Testis (tissue), 3 donors: ENCODE measurements around the gene IL12RB2. TPM values are rescaled to one million over a fixed set of nuclear protein-coding genes. Genes with fewer than 3 reads are reported as not detected.

Experiments used
- DNase-seq: peaks from one replicate; pipeline ENCODE4 v3.0.0-alpha.2; 2019
- H3K27ac ChIP-seq, 2 donors: fragments of 200-600 bp; sonication (generic); one replicate each; pipeline ENCODE4 v1.5.1; 2019
- H3K27me3 ChIP-seq: fragments of 200-600 bp; sonication (generic); one replicate; pipeline ENCODE4 v1.5.1; 2019
- H3K36me3 ChIP-seq: fragments of 200-600 bp; sonication (generic); one replicate; pipeline ENCODE4 v1.5.1; 2017; ENCODE audit warnings: low read depth; ENCODE audit errors: missing control alignments
- H3K4me1 ChIP-seq: fragments of 200-600 bp; sonication (generic); one replicate; pipeline ENCODE4 v1.5.1; 2019
- H3K4me3 ChIP-seq, 2 donors: fragments of 200-600 bp; sonication (generic); one replicate each; pipeline ENCODE4 v1.5.1; 2017 to 2019
- H3K9me3 ChIP-seq: fragments of 200-600 bp; sonication (generic); one replicate; pipeline ENCODE4 v1.5.1; 2017
- CTCF ChIP-seq, 3 experiments: fragments of 450-650 bp in 2 of 3; fragments of 200-600 bp in 1 of 3; sonication (generic) in 1 of 3; IDR thresholded peaks; one replicate each; pipeline ENCODE4 v1.5.1; 2016 to 2019; ENCODE audit warnings: antibody characterized with exemption in 3 of 3, mild to moderate bottlenecking in 2 of 3, moderate library complexity in 1 of 3
- POLR2A ChIP-seq: fragments of 450-650 bp; IDR thresholded peaks from one replicate; pipeline ENCODE4 v1.6.1; 2017; ENCODE audit warnings: antibody characterized with exemption, mild to moderate bottlenecking, moderate library complexity
- WGBS, 2 donors: methylation state at CpG; one replicate each; pipeline ENCODE4 v1.1.5; 2018; 5-methylcytosine and 5-hydroxymethylcytosine counted together
- intact Hi-C: fragments of 100-400 bp; cut with DNase I; formaldehyde crosslinking; loops from one replicate; pipeline ENCODE4 v1.15.1; 2023; ENCODE audit warnings: low total_unique reads
- polyA plus RNA-seq: library from polyadenylated mRNA; stranded (reverse); fragments of 350-450 nt; fragmentation: Illumina TruSeq; extraction: RNeasy Lipid Tissue Mini Kit (QIAGEN cat#74804); gene quantifications from one replicate; pipeline ENCODE4 v1.2.3, GENCODE V29; 2014; ENCODE audit warnings: low read depth, low replicate concordance; ENCODE audit not compliant: insufficient read depth
- total RNA-seq, 2 donors: library from RNA; depleted of rRNA; stranded (reverse); fragments of >200 nt; gene quantifications; one replicate each; pipeline ENCODE4 v1.2.3, GENCODE V29; 2016

Gene IL12RB2
- total and polyA plus RNA-seq, 3 donors from 2014 or later, result 1.9 to 2.6 (median 2.1) TPM

DNA sequence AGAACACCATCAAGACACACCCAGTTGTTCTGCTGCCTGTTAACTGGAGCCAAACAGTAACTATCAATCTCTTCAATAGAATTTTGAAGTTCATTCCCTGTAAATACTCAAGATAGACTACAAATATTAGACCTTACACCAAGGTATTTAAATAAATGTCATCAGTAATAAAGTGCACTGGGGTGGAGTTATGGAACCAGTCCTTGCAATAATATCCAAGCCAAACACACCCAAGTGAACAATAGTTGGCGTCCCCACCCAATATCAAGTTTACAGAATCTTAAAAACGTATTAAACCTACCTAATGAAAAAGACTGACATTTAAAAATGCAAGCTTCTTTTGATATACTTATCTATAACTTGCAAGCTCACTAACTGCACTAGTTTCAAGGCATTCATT is 119.8 kb downstream of the IL12RB2 start:
- peaks cover 9% of the 10 kb centered on the region for H3K4me1 ChIP-seq
- H3K27me3 ChIP-seq, result no peaks in the 10 kb centered on the region
- H3K4me3 ChIP-seq, result no peak overlapping the region
- WGBS, 2 donors, result 15 to 29% methylated on average over 2 of the region's 2 CpGs
- H3K9me3 ChIP-seq, result no peaks in the 10 kb centered on the region
- TF ChIP-seq POLR2A, result no peak
- no peak for TF ChIP-seq CTCF (IDR thresholded peaks at IDR 0.05)
- H3K36me3 ChIP-seq, result no peaks in the 10 kb centered on the region
- no peak overlapping the region for H3K27ac ChIP-seq
- intact Hi-C loops, result no loop called here
- DNase-seq, result no peak

GRCh38 chr1:67427947-67428346 is 120.3 kb downstream of the IL12RB2 start:
- intact Hi-C loops, result no loop called here
- Histone ChIP-seq H3K27ac (no peak overlapping the region), H3K4me1 (peaks cover 9% of the 10 kb centered on the region), H3K36me3 (no peaks in the 10 kb centered on the region), H3K9me3 (no peaks in the 10 kb centered on the region), H3K27me3 (no peaks in the 10 kb centered on the region), H3K4me3 (peak overlapping the region in 1 of 2 donors; percentile 91)
- 4 to 6% methylated on average over 3 of the region's 3 CpGs for WGBS, 2 donors
- DNase-seq, result no peak
- no peak for TF ChIP-seq CTCF (IDR thresholded peaks at IDR 0.05)
- no peak for TF ChIP-seq POLR2A

DNA sequence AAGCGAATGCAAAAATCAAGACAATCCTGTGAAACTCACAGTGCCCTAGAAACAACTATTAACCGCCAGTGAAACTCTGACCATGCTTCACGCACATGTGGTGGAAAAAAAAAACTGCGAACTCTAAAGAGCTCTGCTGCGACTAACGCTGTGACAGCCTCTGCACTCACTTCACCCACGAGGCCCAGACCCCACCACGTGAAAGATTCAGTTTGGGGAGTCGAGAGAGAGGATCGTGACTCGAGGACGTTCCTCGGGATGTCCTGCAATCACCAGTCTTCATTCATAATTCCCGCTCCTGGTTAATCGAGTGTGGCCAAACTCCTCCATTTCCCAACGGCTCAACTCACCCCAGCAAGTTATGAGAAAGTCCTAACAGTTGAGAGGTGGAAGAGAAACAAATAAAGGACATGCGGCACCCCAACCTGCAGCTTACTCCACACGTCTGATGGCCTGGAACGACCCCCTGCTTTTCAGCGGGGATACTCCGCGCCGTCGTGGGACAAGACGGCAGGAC is 121.4 kb downstream of the IL12RB2 start:
- Histone ChIP-seq H3K4me1 (peaks cover 9% of the 10 kb centered on the region), H3K4me3 (peak overlapping the region; percentile 89 to 91), H3K36me3 (no peaks in the 10 kb centered on the region), H3K27me3 (no peaks in the 10 kb centered on the region), H3K9me3 (no peaks in the 10 kb centered on the region), H3K27ac (peak overlapping the region; percentile 93)
- peak; percentile 28 for DNase-seq
- TF ChIP-seq CTCF (IDR thresholded peaks at IDR 0.05), result no peak
- TF ChIP-seq POLR2A, result no peak
- intact Hi-C loops, result no loop called here
- WGBS, 2 donors, result 1% methylated on average over 25 of the region's 25 CpGs

- H3K9me3 ChIP-seq, result no peaks in the 10 kb centered on the region
- peaks cover 9% of the 10 kb centered on the region for H3K4me1 ChIP-seq
- H3K27ac ChIP-seq, result peak overlapping the region; percentile 93
- WGBS, 2 donors, result 0% methylated on average over 30 to 64 of the region's 69 CpGs
- H3K36me3 ChIP-seq, result no peaks in the 10 kb centered on the region
- no peaks in the 10 kb centered on the region for H3K27me3 ChIP-seq
- intact Hi-C loops, result no loop called here
- TF ChIP-seq POLR2A, result no peak
- TF ChIP-seq CTCF (IDR thresholded peaks at IDR 0.05), result no peak
- peak; percentile 43 for DNase-seq
- H3K4me3 ChIP-seq, result peak overlapping the region; percentile 89 to 91
These were observed 122.1 kb downstream of the IL12RB2 start for GRCh38 chr1:67429528-67430357.
